Loucy (cell line): Measurements from ENCODE around the gene OR1S1.

Source experiments
- H2AFZ ChIP-seq: fragments of 200-600 bp; sonication (generic); 2 replicates; pipeline ENCODE4 v1.6.0; 2016; ENCODE audit warnings: antibody characterized with exemption, mild to moderate bottlenecking, low read length, moderate library complexity
- H3F3A ChIP-seq: fragments of 200-600 bp; 2 replicates; pipeline ENCODE4 v1.6.0; 2016; ENCODE audit warnings: antibody characterized with exemption, low read depth, mild to moderate bottlenecking
- H3K27me3 ChIP-seq: fragments of 200-600 bp; sonication (generic); 2 replicates; pipeline ENCODE4 v1.6.1; 2014; ENCODE audit warnings: low read length, mild to moderate bottlenecking; ENCODE audit not compliant: insufficient read depth, poor library complexity, severe bottlenecking
- H3K36me3 ChIP-seq: fragments of 200-600 bp; sonication (generic); 2 replicates; pipeline ENCODE4 v1.6.1; 2016; ENCODE audit warnings: low read length; ENCODE audit not compliant: insufficient read depth
- H3K4me1 ChIP-seq: fragments of 200-600 bp; sonication (generic); 2 replicates; pipeline ENCODE4 v1.5.1; 2014; ENCODE audit warnings: low read length, mild to moderate bottlenecking; ENCODE audit not compliant: insufficient read depth, poor library complexity, severe bottlenecking
- H3K4me2 ChIP-seq: fragments of 200-600 bp; sonication (generic); 2 replicates; pipeline ENCODE4 v1.6.0; 2014; ENCODE audit warnings: antibody characterized with exemption, low read length, low read depth, mild to moderate bottlenecking; ENCODE audit not compliant: poor library complexity, severe bottlenecking
- H3K4me3 ChIP-seq: fragments of 200-600 bp; sonication (generic); 2 replicates; pipeline ENCODE4 v1.5.1; 2014; ENCODE audit warnings: low read length, mild to moderate bottlenecking, mixed read lengths; ENCODE audit not compliant: poor library complexity, severe bottlenecking
- H3K79me2 ChIP-seq: fragments of 200-600 bp; sonication (generic); 2 replicates; pipeline ENCODE4 v1.6.1; 2014; ENCODE audit warnings: low read length; ENCODE audit not compliant: insufficient read depth
- H3K9ac ChIP-seq: fragments of 200-600 bp; sonication (generic); 2 replicates; pipeline ENCODE4 v1.6.0; 2014; ENCODE audit warnings: mild to moderate bottlenecking, low read depth, low read length, moderate library complexity; ENCODE audit not compliant: poor library complexity, severe bottlenecking
- H3K9me2 ChIP-seq: fragments of 200-600 bp; sonication (generic); replicated peaks from 2 replicates; pipeline ENCODE4 v1.6.1; 2016; ENCODE audit warnings: low read depth, low read length, mixed read lengths
- H3K9me3 ChIP-seq: fragments of 200-600 bp; sonication (generic); 2 replicates; pipeline ENCODE4 v1.6.1; 2014; ENCODE audit warnings: mild to moderate bottlenecking, antibody characterized with exemption, low read length, low read depth; ENCODE audit not compliant: insufficient read depth
- H4K20me1 ChIP-seq: fragments of 200-600 bp; sonication (generic); 2 replicates; pipeline ENCODE4 v1.6.0; 2014; ENCODE audit warnings: antibody characterized with exemption, low read length, mild to moderate bottlenecking; ENCODE audit not compliant: insufficient read depth, poor library complexity, severe bottlenecking
- CTCF ChIP-seq: fragments of 200-600 bp; sonication (generic); conservative IDR thresholded peaks from 2 replicates; pipeline ENCODE4 v1.5.1; 2014; ENCODE audit warnings: mild to moderate bottlenecking, antibody characterized with exemption, low read length
- EZH2phosphoT487 ChIP-seq: fragments of 200-600 bp; IDR thresholded peaks from 2 replicates; pipeline ENCODE4 v1.6.1; 2018; ENCODE audit warnings: antibody characterized with exemption, mild to moderate bottlenecking, moderate library complexity, borderline replicate concordance

OR1S1 gene

DNA sequence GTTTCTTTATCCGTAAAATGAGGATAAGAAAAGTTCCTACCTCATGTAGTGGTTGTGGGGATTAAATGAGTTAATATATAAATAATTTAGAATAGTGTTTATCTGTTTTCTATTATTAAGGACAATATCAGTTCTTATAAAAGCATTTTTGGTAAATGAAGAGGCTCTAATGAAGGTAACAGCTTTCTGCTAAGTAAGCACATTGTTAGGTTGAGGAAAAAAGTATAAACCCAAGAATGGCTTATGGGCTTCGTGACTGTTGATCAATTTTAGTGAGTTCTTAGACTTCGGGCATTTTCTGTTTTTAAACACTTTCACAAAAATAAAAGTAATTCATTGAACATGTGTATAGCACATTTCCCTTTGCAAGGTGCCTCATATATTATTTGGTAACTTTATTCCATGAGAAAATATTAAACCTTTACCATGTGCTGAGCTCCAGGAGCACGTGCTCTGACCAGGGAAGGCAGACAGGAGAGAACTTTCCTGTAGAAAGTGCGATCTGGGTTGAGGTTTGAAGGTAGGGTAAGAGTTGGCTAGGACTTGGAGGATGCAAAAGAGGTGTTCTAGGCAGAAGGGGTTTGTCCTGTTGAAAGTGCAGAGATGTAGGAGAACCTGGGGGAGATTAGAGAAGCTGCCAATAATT, 35.0 kb upstream of the OR1S1 start:
- Histone ChIP-seq H3F3A (no peaks in the 10 kb centered on the region), H3K4me1 (no peaks in the 10 kb centered on the region), H2AFZ (no peak overlapping the region), H3K9ac (no peak overlapping the region), H4K20me1 (no peaks in the 10 kb centered on the region), H3K9me3 (no peaks in the 10 kb centered on the region), H3K27me3 (no peaks in the 10 kb centered on the region), H3K9me2 (no peaks in the 10 kb centered on the region), H3K4me2 (no peak overlapping the region), H3K36me3 (no peaks in the 10 kb centered on the region), H3K79me2 (no peaks in the 10 kb centered on the region), H3K4me3 (no peak overlapping the region)
- no peak for TF ChIP-seq CTCF
- TF ChIP-seq EZH2phosphoT487, result no peak

- no peak for TF ChIP-seq CTCF
- no peak for TF ChIP-seq EZH2phosphoT487
- Histone ChIP-seq H3K9ac (no peak overlapping the region), H3K4me1 (no peaks in the 10 kb centered on the region), H3K9me2 (no peaks in the 10 kb centered on the region), H3K4me3 (no peak overlapping the region), H4K20me1 (no peaks in the 10 kb centered on the region), H3K36me3 (no peaks in the 10 kb centered on the region), H3F3A (no peaks in the 10 kb centered on the region), H3K9me3 (no peaks in the 10 kb centered on the region), H3K27me3 (no peaks in the 10 kb centered on the region), H3K4me2 (no peak overlapping the region), H3K79me2 (no peaks in the 10 kb centered on the region), H2AFZ (no peak overlapping the region)
Measured at GRCh38 chr11:58178444-58178843, 34.1 kb upstream of the OR1S1 start.

DNA sequence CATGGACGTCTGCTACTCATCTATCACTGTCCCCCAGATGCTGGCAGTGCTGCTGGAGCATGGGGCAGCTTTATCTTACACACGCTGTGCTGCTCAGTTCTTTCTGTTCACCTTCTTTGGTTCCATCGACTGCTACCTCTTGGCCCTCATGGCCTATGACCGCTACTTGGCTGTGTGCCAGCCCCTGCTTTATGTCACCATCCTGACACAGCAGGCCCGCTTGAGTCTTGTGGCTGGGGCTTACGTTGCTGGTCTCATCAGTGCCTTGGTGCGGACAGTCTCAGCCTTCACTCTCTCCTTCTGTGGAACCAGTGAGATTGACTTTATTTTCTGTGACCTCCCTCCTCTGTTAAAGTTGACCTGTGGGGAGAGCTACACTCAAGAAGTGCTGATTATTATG, 32.9 kb upstream of the OR1S1 start:
- Histone ChIP-seq H3K9ac (no peak overlapping the region), H3F3A (no peaks in the 10 kb centered on the region), H3K27me3 (no peaks in the 10 kb centered on the region), H3K4me3 (no peak overlapping the region), H3K4me1 (no peaks in the 10 kb centered on the region), H3K4me2 (no peak overlapping the region), H3K9me2 (no peaks in the 10 kb centered on the region), H3K79me2 (no peaks in the 10 kb centered on the region), H3K36me3 (no peaks in the 10 kb centered on the region), H3K9me3 (no peaks in the 10 kb centered on the region), H4K20me1 (no peaks in the 10 kb centered on the region), H2AFZ (no peak overlapping the region)
- TF ChIP-seq EZH2phosphoT487 (no peak), CTCF (no peak)
